Activated T-cell treated with anti-CD3 and anti-CD28 coated beads for 1 hour (primary cell): ENCODE measurements around the gene NUAK2.

Source experiments
- DNase-seq: peaks from one replicate; pipeline ENCODE4 v3.0.0-alpha.2; 2020; ENCODE audit warnings: low read depth

NUAK2 gene

DNA sequence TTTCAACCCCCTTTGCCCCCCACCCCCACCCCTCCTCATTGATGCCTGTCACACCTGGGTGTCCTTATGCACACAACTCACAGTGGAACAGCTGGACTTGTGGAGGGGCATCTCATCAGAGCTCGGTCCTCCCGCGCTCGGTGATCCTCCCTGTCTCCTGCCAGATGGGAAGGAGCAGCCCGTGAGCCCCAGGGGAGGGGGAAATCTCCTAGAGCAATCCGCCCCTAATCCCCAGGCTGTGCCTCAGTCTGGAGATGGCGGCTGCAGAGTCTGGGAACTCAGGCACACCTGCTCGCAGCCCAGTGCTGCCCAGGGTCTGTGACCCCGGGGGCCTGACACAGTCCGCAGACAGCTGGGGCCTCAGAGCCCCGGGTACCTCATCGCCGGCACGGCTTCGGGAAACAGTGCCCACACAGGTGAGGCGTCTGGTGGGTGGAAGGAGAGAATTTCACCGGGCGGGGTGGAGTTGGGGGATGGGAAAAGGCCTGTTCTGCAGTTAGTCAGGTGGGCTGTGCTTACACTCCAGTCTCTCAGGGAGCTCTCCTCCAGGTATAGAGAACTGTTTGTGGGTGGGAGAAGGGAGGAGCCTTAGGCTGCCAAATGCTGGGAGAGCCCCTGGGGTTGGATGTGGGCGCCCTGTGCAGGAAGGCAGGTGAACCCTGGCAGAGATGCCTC, 64.5 kb downstream of the NUAK2 start:
- DNase-seq = no peak

DNA sequence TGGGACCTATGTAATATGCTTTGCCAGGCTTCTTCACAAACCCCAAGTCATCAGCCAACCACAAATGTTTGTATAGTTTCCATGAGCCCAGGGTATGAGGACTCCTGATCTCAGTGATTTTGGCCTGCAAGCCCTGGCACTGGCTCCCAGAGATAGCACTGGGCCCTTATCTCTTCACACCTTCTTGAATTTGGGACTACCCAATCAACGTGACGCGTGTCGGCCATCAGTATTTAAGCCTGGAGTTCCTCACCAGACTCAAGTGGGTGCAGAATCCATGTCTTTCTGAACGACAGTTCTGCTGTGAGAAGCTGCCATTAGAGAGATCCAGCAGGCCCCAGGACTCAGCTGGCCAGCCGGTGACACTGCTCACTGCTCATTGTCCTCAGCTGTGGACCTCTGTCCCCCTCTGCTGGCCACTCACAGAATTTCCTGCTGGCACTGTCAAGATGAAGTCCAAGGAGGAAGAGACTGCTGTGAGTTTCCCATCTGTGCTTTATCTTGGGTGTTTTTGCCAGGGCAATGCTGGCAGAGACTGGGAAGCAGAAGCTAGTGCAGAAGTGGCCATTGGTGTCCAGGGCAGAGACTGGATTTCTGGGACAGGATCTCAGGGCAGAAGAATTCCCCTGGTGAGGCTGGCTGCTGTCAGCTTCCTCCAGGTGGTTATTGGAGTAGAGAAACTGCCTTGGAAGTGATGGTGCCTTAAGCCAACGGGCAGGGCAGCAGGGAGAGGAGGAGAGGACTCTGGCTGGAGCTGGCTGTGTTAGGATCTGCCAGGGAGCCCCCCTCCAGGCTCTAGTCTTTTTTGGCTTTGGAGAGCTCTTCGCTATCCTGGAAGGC, 65.4 kb downstream of the NUAK2 start:
- peak; percentile 78 for DNase-seq
